ENCODE measurements around the gene CPED1. TPM values are rescaled to one million over a fixed set of nuclear protein-coding genes. Genes with fewer than 3 reads are reported as not detected.

Gene CPED1
- total RNA-seq, 2 donors from 2014 or later, result 5.3 to 7.3 TPM

- intact Hi-C loops (cut with DNase I), result no loop called here
- H3K36me3 ChIP-seq (replicated peaks in 1 of 2; ENCODE audit: insufficient read depth in 1 of 2, low read depth in 2 of 2), result no peaks in the 10 kb centered on the region
- no peaks in the 10 kb centered on the region for H3K27me3 ChIP-seq
- 78 to 90% methylated on average over 2 of the region's 2 CpGs for WGBS, 2 donors
- no peak for TF ChIP-seq POLR2A (IDR thresholded peaks at IDR 0.05)
- H3K4me1 ChIP-seq, result no peaks in the 10 kb centered on the region
- no peaks in the 10 kb centered on the region for H3K9me3 ChIP-seq
- DNase-seq (no peak), ATAC-seq (no peak)
- no peak overlapping the region for H3K4me3 ChIP-seq
- H3K27ac ChIP-seq, result no peak overlapping the region
Observed at GRCh38 chr7:121202834-121203233, 214.3 kb downstream of the CPED1 start.

GRCh38 chr7:121204537-121204936 is 216.0 kb downstream of the CPED1 start:
- Histone ChIP-seq H3K4me3 (no peak overlapping the region), H3K9me3 (no peaks in the 10 kb centered on the region), H3K27me3 (no peaks in the 10 kb centered on the region), H3K27ac (no peak overlapping the region), H3K36me3 (replicated peaks in 1 of 2; ENCODE audit: insufficient read depth in 1 of 2, low read depth in 2 of 2) (no peaks in the 10 kb centered on the region), H3K4me1 (no peaks in the 10 kb centered on the region)
- WGBS, 2 donors, result 57 to 68% methylated on average over 1 of the region's 1 CpG
- DNase-seq (no peak), ATAC-seq (no peak)
- TF ChIP-seq CTCF (IDR thresholded peaks at IDR 0.05), result no peak
- no peak for TF ChIP-seq POLR2A (IDR thresholded peaks at IDR 0.05)
- intact Hi-C loops (cut with DNase I), result no loop called here

GRCh38 chr7:121205777-121206176 is 217.3 kb downstream of the CPED1 start:
- DNase-seq, result no peak
- Histone ChIP-seq H3K4me3 (no peak overlapping the region), H3K9me3 (no peaks in the 10 kb centered on the region), H3K36me3 (replicated peaks in 1 of 2; ENCODE audit: insufficient read depth in 1 of 2, low read depth in 2 of 2) (no peaks in the 10 kb centered on the region), H3K27me3 (no peaks in the 10 kb centered on the region), H3K27ac (no peak overlapping the region), H3K4me1 (no peaks in the 10 kb centered on the region)
- no peak for ATAC-seq
- TF ChIP-seq POLR2A (IDR thresholded peaks at IDR 0.05), result no peak
- intact Hi-C loops (cut with DNase I), result no loop called here

GRCh38 chr7:121211253-121211652 is 222.7 kb downstream of the CPED1 start:
- 70 to 75% methylated on average over 3 of the region's 3 CpGs for WGBS, 2 donors
- intact Hi-C loops (cut with DNase I), result no loop called here

DNA sequence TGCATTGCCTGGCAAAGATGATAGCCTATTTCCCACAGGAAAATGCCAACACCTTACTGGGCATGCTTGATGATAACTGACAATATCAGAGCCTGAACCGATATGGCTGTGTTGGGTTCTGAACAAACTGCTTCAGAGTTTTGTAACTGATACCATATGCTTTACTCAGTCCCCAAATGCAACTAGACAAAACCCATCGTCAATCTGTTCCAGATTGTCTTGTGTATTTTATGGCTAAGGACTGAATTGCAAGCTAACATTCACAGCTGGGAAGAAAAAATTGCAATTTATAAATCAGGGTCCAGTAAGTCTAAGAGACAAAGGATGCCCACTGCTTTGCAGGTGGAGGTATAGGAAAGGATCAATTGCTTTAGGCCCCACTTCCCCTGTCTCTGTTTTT is 223.5 kb downstream of the CPED1 start:
- no peaks in the 10 kb centered on the region for H3K36me3 ChIP-seq (replicated peaks in 1 of 2; ENCODE audit: insufficient read depth in 1 of 2, low read depth in 2 of 2)
- DNase-seq (no peak), ATAC-seq (no peak)
- H3K27ac ChIP-seq, result no peak overlapping the region
- TF ChIP-seq CTCF (IDR thresholded peaks at IDR 0.05), result no peak
- no peak for TF ChIP-seq POLR2A (IDR thresholded peaks at IDR 0.05)
- intact Hi-C loops (cut with DNase I), result no loop called here
- no peaks in the 10 kb centered on the region for H3K9me3 ChIP-seq
- no peaks in the 10 kb centered on the region for H3K27me3 ChIP-seq
- 72 to 76% methylated on average over 2 of the region's 2 CpGs for WGBS, 2 donors
- no peak overlapping the region for H3K4me3 ChIP-seq
- H3K4me1 ChIP-seq, result no peaks in the 10 kb centered on the region

More at GRCh38 chr7:121211253-121211652, 222.7 kb downstream of the CPED1 start:
- Histone ChIP-seq H3K27me3 (no peaks in the 10 kb centered on the region), H3K27ac (no peak overlapping the region), H3K9me3 (no peaks in the 10 kb centered on the region), H3K4me3 (no peak overlapping the region), H3K36me3 (replicated peaks in 1 of 2; ENCODE audit: insufficient read depth in 1 of 2, low read depth in 2 of 2) (no peaks in the 10 kb centered on the region), H3K4me1 (no peaks in the 10 kb centered on the region)
- no peak for DNase-seq
- TF ChIP-seq CTCF (IDR thresholded peaks at IDR 0.05), result no peak
- TF ChIP-seq POLR2A (IDR thresholded peaks at IDR 0.05), result no peak
- no peak for ATAC-seq

- Histone ChIP-seq H3K36me3 (replicated peaks in 1 of 2; ENCODE audit: insufficient read depth in 1 of 2, low read depth in 2 of 2) (no peaks in the 10 kb centered on the region), H3K27ac (no peak overlapping the region), H3K9me3 (no peaks in the 10 kb centered on the region), H3K27me3 (no peaks in the 10 kb centered on the region), H3K4me1 (no peaks in the 10 kb centered on the region), H3K4me3 (no peak overlapping the region)
- WGBS, 2 donors, result 80 to 86% methylated on average over 2 of the region's 2 CpGs
- ATAC-seq (no peak), DNase-seq (no peak)
- TF ChIP-seq CTCF (IDR thresholded peaks at IDR 0.05) (no peak), POLR2A (IDR thresholded peaks at IDR 0.05) (no peak)
- intact Hi-C loops (cut with DNase I), result no loop called here
Observed at GRCh38 chr7:121214657-121215056, 226.1 kb downstream of the CPED1 start.

Data from body of pancreas (tissue), 4 donors.